Loucy (cell line): ENCODE results near the gene COL17A1.

Experiments
- CTCF ChIP-seq: fragments of 200-600 bp; sonication (generic); conservative IDR thresholded peaks from 2 replicates; pipeline ENCODE4 v1.5.1; 2014; ENCODE audit warnings: mild to moderate bottlenecking, antibody characterized with exemption, low read length
- EZH2phosphoT487 ChIP-seq: fragments of 200-600 bp; IDR thresholded peaks from 2 replicates; pipeline ENCODE4 v1.6.1; 2018; ENCODE audit warnings: antibody characterized with exemption, mild to moderate bottlenecking, moderate library complexity, borderline replicate concordance

GRCh38 chr10:104066945-104067344 is 18.7 kb downstream of the COL17A1 start:
- TF ChIP-seq CTCF (no peak), EZH2phosphoT487 (no peak)
